Astrocyte (in vitro differentiated cells and primary cell): ENCODE data around the gene NOSTRIN. TPM values are rescaled to one million over a fixed set of nuclear protein-coding genes. Genes with fewer than 3 reads are reported as not detected.
"Not testable (repeated sequence)": the region's sequence is repeated elsewhere in the genome, so short reads cannot be mapped to it uniquely, and the experiment has no call there.

ENCODE experiments used
- DNase-seq: peaks from one replicate; pipeline ENCODE4 v3.0.0-alpha.2; 2010; ENCODE audit warnings: low read depth
- FAIRE-seq: peaks from 2 replicates; lab custom pipeline; 2011; peaks lifted over from hg19 to GRCh38; lab: Jason Lieb, UNC
- H2AFZ ChIP-seq: 2 replicates; pipeline ENCODE4 v1.6.0; 2012; ENCODE audit warnings: low read depth, low read length, inconsistent platforms
- H3K27ac ChIP-seq: 2 replicates; pipeline ENCODE4 v1.5.1; 2011; ENCODE audit warnings: low read depth, low read length, inconsistent platforms
- H3K27me3 ChIP-seq: 2 replicates; pipeline ENCODE4 v1.6.0; 2011; ENCODE audit warnings: low read length, inconsistent platforms; ENCODE audit not compliant: insufficient read depth
- H3K36me3 ChIP-seq: 2 replicates; pipeline ENCODE4 v1.5.1; 2011; ENCODE audit warnings: low read length, inconsistent platforms; ENCODE audit not compliant: insufficient read depth
- H3K4me1 ChIP-seq: 2 replicates; pipeline ENCODE4 v1.5.1; 2011; ENCODE audit warnings: low read length, inconsistent platforms; ENCODE audit not compliant: insufficient read depth
- H3K4me2 ChIP-seq: 2 replicates; pipeline ENCODE4 v1.6.0; 2012; ENCODE audit warnings: low read length, inconsistent platforms
- H3K4me3 ChIP-seq: 2 replicates; pipeline ENCODE4 v1.5.1; 2011; ENCODE audit warnings: low read depth, mild to moderate bottlenecking, low read length, inconsistent platforms; ENCODE audit not compliant: insufficient read depth
- H3K79me2 ChIP-seq: 2 replicates; pipeline ENCODE4 v1.6.0; 2012; ENCODE audit warnings: mild to moderate bottlenecking, low read length, inconsistent platforms; ENCODE audit not compliant: insufficient read depth
- H3K9ac ChIP-seq: 2 replicates; pipeline ENCODE4 v1.6.0; 2012; ENCODE audit warnings: mild to moderate bottlenecking, low read length, inconsistent platforms
- H3K9me3 ChIP-seq: 2 replicates; pipeline ENCODE4 v1.5.1; 2012; ENCODE audit warnings: low read depth, mild to moderate bottlenecking, low read length, inconsistent platforms; ENCODE audit not compliant: insufficient read depth
- H4K20me1 ChIP-seq: 2 replicates; pipeline ENCODE4 v1.6.0; 2012; ENCODE audit warnings: low read length, inconsistent platforms; ENCODE audit not compliant: insufficient read depth
- H3K27ac Mint-ChIP-seq: one replicate; pipeline ENCODE4 v1.8.0; 2021; ENCODE audit warnings: mild to moderate bottlenecking, mixed read lengths; ENCODE audit not compliant: unreplicated experiment
- H3K27me3 Mint-ChIP-seq: one replicate; pipeline ENCODE4 v1.8.0; 2021; ENCODE audit warnings: low read depth, mixed read lengths; ENCODE audit not compliant: unreplicated experiment
- H3K36me3 Mint-ChIP-seq: one replicate; pipeline ENCODE4 v1.8.0; 2021; ENCODE audit warnings: low read depth, mixed read lengths; ENCODE audit not compliant: unreplicated experiment
- H3K4me1 Mint-ChIP-seq: one replicate; pipeline ENCODE4 v1.8.0; 2021; ENCODE audit warnings: low read depth, mixed read lengths; ENCODE audit not compliant: unreplicated experiment
- H3K4me3 Mint-ChIP-seq: one replicate; pipeline ENCODE4 v1.8.0; 2021; ENCODE audit warnings: mild to moderate bottlenecking, moderate library complexity, mixed read lengths; ENCODE audit not compliant: unreplicated experiment
- H3K9me3 Mint-ChIP-seq: one replicate; pipeline ENCODE4 v1.8.0; 2021; ENCODE audit warnings: mild to moderate bottlenecking, mixed read lengths; ENCODE audit not compliant: unreplicated experiment
- EZH2 ChIP-seq: IDR thresholded peaks from 2 replicates; pipeline ENCODE4 v1.6.1; 2012; ENCODE audit warnings: mild to moderate bottlenecking, low read length, inconsistent platforms; ENCODE audit not compliant: insufficient read depth
- total RNA-seq: library from RNA; stranded (reverse); gene quantifications from 2 replicates; pipeline ENCODE4 v1.2.1, GENCODE V29; 2021
- TF ChIP-seq, protein P1 (sequence below): IDR thresholded peaks from 2 replicates; pipeline ENCODE4 v1.5.1; 2011; ENCODE audit warnings: low read depth, mild to moderate bottlenecking, inconsistent platforms, low read length, moderate library complexity; ENCODE audit not compliant: insufficient read depth

The NOSTRIN gene
- total RNA-seq, 1 donor from 2014 or later = not detected

- Mint-ChIP-seq H3K27me3 (peaks cover 5% of the 10 kb centered on the region), H3K9me3 (no peaks in the 10 kb centered on the region), H3K4me3 (no peak overlapping the region), H3K27ac (no peak overlapping the region), H3K36me3 (peaks cover 1% of the 10 kb centered on the region), H3K4me1 (no peaks in the 10 kb centered on the region)
- Histone ChIP-seq H3K9ac (no peak overlapping the region), H3K36me3 (no peaks in the 10 kb centered on the region), H4K20me1 (no peaks in the 10 kb centered on the region), H2AFZ (no peak overlapping the region), H3K27me3 (no peaks in the 10 kb centered on the region), H3K4me2 (no peak overlapping the region), H3K27ac (no peak overlapping the region), H3K4me1 (no peaks in the 10 kb centered on the region), H3K9me3 (no peaks in the 10 kb centered on the region), H3K4me3 (no peak overlapping the region), H3K79me2 (no peaks in the 10 kb centered on the region)
- no peak for DNase-seq
- no peak for FAIRE-seq
- TF ChIP-seq, protein P1, sequence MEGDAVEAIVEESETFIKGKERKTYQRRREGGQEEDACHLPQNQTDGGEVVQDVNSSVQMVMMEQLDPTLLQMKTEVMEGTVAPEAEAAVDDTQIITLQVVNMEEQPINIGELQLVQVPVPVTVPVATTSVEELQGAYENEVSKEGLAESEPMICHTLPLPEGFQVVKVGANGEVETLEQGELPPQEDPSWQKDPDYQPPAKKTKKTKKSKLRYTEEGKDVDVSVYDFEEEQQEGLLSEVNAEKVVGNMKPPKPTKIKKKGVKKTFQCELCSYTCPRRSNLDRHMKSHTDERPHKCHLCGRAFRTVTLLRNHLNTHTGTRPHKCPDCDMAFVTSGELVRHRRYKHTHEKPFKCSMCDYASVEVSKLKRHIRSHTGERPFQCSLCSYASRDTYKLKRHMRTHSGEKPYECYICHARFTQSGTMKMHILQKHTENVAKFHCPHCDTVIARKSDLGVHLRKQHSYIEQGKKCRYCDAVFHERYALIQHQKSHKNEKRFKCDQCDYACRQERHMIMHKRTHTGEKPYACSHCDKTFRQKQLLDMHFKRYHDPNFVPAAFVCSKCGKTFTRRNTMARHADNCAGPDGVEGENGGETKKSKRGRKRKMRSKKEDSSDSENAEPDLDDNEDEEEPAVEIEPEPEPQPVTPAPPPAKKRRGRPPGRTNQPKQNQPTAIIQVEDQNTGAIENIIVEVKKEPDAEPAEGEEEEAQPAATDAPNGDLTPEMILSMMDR = no peak
- TF ChIP-seq EZH2 = no peak
Measured at GRCh38 chr2:168787782-168788376, 14.6 kb upstream of the NOSTRIN start.

DNA sequence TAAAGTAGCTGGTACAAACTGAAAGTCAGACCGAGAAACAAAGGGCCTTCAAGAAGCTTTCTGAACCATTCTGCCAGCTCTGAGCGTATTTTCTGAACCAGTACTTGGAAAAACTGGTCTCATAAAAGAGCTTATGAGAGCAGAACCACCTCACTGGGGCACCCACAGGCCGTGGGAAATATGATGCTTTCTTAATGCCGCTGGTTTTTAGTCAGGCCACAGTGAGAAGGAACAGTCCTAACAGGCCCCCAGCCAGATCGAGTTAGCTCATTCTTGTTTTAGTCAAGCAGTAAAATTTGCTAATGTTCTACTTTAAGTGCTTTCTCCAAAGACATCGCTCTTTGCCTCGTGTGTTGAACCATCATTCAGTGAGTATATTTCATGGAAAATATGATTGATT, 12.7 kb upstream of the NOSTRIN start:
- Mint-ChIP-seq H3K9me3 (no peaks in the 10 kb centered on the region), H3K27ac (no peak overlapping the region), H3K27me3 (peaks cover 5% of the 10 kb centered on the region), H3K4me1 (no peaks in the 10 kb centered on the region), H3K36me3 (peaks cover 1% of the 10 kb centered on the region), H3K4me3 (no peak overlapping the region)
- DNase-seq (no peak), FAIRE-seq (no peak)
- Histone ChIP-seq H3K4me2 (no peak overlapping the region), H4K20me1 (no peaks in the 10 kb centered on the region), H3K4me3 (no peak overlapping the region), H3K27me3 (no peaks in the 10 kb centered on the region), H3K36me3 (no peaks in the 10 kb centered on the region), H2AFZ (no peak overlapping the region), H3K4me1 (no peaks in the 10 kb centered on the region), H3K9ac (no peak overlapping the region), H3K9me3 (no peaks in the 10 kb centered on the region), H3K79me2 (no peaks in the 10 kb centered on the region), H3K27ac (no peak overlapping the region)
- TF ChIP-seq EZH2 = no peak
- TF ChIP-seq, protein P1 = no peak

DNA sequence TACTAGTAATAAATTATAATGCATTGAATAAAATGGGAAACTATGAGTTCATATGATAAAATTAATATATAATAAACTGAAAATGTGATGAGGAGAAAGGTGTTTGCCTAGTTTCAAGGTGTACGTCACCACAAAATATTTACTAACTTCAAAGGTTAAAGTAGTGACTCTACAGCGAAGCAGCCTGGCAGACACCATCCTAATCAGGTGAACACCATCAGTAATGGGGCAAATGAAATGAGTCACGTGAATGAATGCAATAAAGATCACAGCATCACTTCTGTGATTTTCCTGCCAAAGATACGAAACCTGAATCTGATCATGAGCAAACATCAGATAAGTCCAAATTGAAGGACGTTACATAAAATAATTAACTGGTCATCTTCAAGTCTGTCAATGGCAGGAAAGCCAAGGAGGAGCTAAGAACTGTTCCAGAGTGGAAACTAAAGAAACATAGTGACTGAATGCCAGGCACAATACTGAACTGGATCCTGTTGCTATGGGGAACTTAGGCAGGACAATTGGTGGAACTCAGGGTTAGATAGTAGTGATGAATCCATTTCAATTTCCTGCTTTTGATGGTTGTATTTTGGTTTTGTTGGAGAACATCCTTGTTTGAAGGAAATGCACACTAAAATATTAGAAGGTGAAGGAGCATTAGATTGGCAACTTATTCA, 12.1 kb upstream of the NOSTRIN start:
- Mint-ChIP-seq H3K4me1 (no peaks in the 10 kb centered on the region), H3K27me3 (peaks cover 5% of the 10 kb centered on the region), H3K9me3 (no peaks in the 10 kb centered on the region), H3K36me3 (peaks cover 1% of the 10 kb centered on the region), H3K27ac (no peak overlapping the region), H3K4me3 (no peak overlapping the region)
- Histone ChIP-seq H3K27ac (no peak overlapping the region), H3K4me1 (no peaks in the 10 kb centered on the region), H3K9me3 (no peaks in the 10 kb centered on the region), H3K4me3 (no peak overlapping the region), H3K27me3 (no peaks in the 10 kb centered on the region), H3K9ac (no peak overlapping the region), H2AFZ (no peak overlapping the region), H4K20me1 (no peaks in the 10 kb centered on the region), H3K36me3 (no peaks in the 10 kb centered on the region), H3K79me2 (no peaks in the 10 kb centered on the region), H3K4me2 (no peak overlapping the region)
- FAIRE-seq (no peak), DNase-seq (no peak)
- TF ChIP-seq EZH2 = no peak
- TF ChIP-seq, protein P1 = no peak

DNA sequence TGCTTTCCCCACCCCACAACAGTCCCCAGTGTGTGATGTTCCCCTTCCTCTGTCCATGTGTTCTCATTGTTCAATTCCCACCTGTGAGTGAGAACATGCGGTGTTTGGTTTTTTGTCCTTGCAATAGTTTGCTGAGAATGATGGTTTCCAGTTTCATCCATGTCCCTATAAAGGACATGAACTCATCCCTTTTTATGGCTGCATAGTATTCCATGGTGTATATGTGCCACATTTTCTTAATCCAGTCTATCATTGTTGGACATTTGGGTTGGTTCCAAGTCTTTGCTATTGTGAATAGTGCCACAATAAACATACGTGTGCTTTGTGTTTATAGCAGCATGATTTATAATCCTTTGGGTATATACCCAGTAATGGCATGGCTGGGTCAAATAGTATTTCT, 11.3 kb upstream of the NOSTRIN start:
- DNase-seq, H3K27ac Mint-ChIP-seq, H3K4me1 ChIP-seq, H3K4me2 ChIP-seq, H3K36me3 ChIP-seq, H3K27me3 ChIP-seq, H3K9me3 Mint-ChIP-seq, H3K4me3 Mint-ChIP-seq, H3K9ac ChIP-seq, H2AFZ ChIP-seq, H3K4me1 Mint-ChIP-seq, H3K4me3 ChIP-seq, H3K27me3 Mint-ChIP-seq, H3K9me3 ChIP-seq, H3K27ac ChIP-seq, H3K36me3 Mint-ChIP-seq, FAIRE-seq, H4K20me1 ChIP-seq, H3K79me2 ChIP-seq: not testable (repeated sequence)
